K562 (cell line): Measurements from ENCODE around the gene TENM4. TPM values are rescaled to one million over a fixed set of nuclear protein-coding genes. Genes with fewer than 3 reads are reported as not detected.

ENCODE experiments used
- ATAC-seq: fragments of 200-7000 bp; cut with Tn5 transposase; 3 replicates; pipeline ENCODE4 v1.9.1; 2020; ENCODE audit warnings: moderate library complexity
- BruUV-seq: library from RNA; stranded (reverse); fragments of 400-500 nt; replicated peaks from 2 replicates; lab custom pipeline; 2021; lab: Mats Ljungman, UMichigan
- CTCF ChIA-PET: fragments of 300-600 bp; formaldehyde crosslinking; extraction: SDS; loops from one replicate; lab custom pipeline; 2021; ENCODE audit warnings: low intra/inter-chr PET ratio; lab: Yijun Ruan, JAX
- POLR2A ChIA-PET: fragments of 300-600, 350-650 bp; sonication (Branson Sonifier 250); formaldehyde crosslinking; extraction: SDS; loops from one replicate; lab custom pipeline; 2021; ENCODE audit warnings: antibody characterized with exemption, inconsistent platforms; lab: Yijun Ruan, JAX
- DNase-seq, 4 experiments: peaks; one replicate each; pipeline versions ENCODE4 v3.0.0 to v3.0.0-alpha.2; 2011 to 2018; ENCODE audit warnings: low spot score in 3 of 4, mixed read lengths in 3 of 4; ENCODE audit errors: extremely low read depth in 1 of 4
- FAIRE-seq: peaks from 2 replicates; lab custom pipeline; 2011; peaks lifted over from hg19 to GRCh38; lab: Jason Lieb, UNC
- H2AFZ ChIP-seq: 2 replicates; pipeline ENCODE4 v1.6.0; 2011; ENCODE audit warnings: low read depth, low read length, control low read depth, inconsistent platforms
- H3K27ac ChIP-seq: fragments of 200-600 bp; 3 replicates; pipeline ENCODE4 v1.8.0; 2011; ENCODE audit warnings: low read depth, mild to moderate bottlenecking, control low read depth, inconsistent platforms, low read length, moderate library complexity, mixed read lengths; ENCODE audit errors: extremely low read depth
- H3K27me3 ChIP-seq, 2 experiments: fragments of 300-600 bp in 1 of 2; 2 replicates in 1 of 2; 3 replicates in 1 of 2; pipeline versions ENCODE4 v1.6.0 to v1.8.0; 2011; ENCODE audit warnings: inconsistent platforms in 2 of 2, low read length in 2 of 2, mild to moderate bottlenecking in 1 of 2, mixed read lengths in 1 of 2, moderate library complexity in 1 of 2; ENCODE audit not compliant: control insufficient read depth in 2 of 2, insufficient read depth in 2 of 2
- H3K36me3 ChIP-seq: fragments of 300-600 bp; 3 replicates; pipeline ENCODE4 v1.8.0; 2011; ENCODE audit warnings: mild to moderate bottlenecking, low read length, inconsistent platforms; ENCODE audit not compliant: control insufficient read depth, insufficient read depth
- H3K4me1 ChIP-seq, 2 experiments: fragments of 200-600 bp in 1 of 2; replicated peaks in 1 of 2; 2 replicates in 1 of 2; 3 replicates in 1 of 2; pipeline versions ENCODE4 v1.5.1 to v1.8.0; 2011; ENCODE audit warnings: inconsistent platforms in 2 of 2, low read length in 2 of 2, mild to moderate bottlenecking in 1 of 2, mixed read lengths in 1 of 2, moderate library complexity in 1 of 2; ENCODE audit not compliant: control insufficient read depth in 2 of 2, insufficient read depth in 2 of 2
- H3K4me2 ChIP-seq: 2 replicates; pipeline ENCODE4 v1.6.1; 2011; ENCODE audit warnings: low read length, control low read depth, inconsistent platforms, mixed read lengths; ENCODE audit not compliant: insufficient read depth
- H3K4me3 ChIP-seq: fragments of 200-600 bp; sonication (generic), shearing (Covaris generic); 2 replicates; pipeline ENCODE4 v1.5.1; 2016; ENCODE audit warnings: control low read depth, inconsistent platforms
- H3K79me2 ChIP-seq: fragments of 200-600 bp; 3 replicates; pipeline ENCODE4 v1.8.0; 2011; ENCODE audit warnings: low read length, inconsistent platforms; ENCODE audit not compliant: control insufficient read depth, insufficient read depth
- H3K9ac ChIP-seq, 2 experiments: 2 replicates each; pipeline versions ENCODE4 v1.6.0 to v1.6.1; 2011; ENCODE audit warnings: low read depth in 2 of 2, low read length in 2 of 2, control low read depth in 1 of 2, inconsistent platforms in 1 of 2, mild to moderate bottlenecking in 1 of 2, mixed read lengths in 1 of 2; ENCODE audit not compliant: insufficient read depth in 1 of 2
- H3K9me1 ChIP-seq: one replicate; pipeline ENCODE4 v1.6.0; 2011; ENCODE audit warnings: inconsistent platforms, mild to moderate bottlenecking, low read length, moderate library complexity; ENCODE audit not compliant: control insufficient read depth, insufficient read depth
- H3K9me3 ChIP-seq: replicated peaks from 2 replicates; pipeline ENCODE4 v1.5.1; 2011; ENCODE audit warnings: low read depth, low read length, inconsistent platforms; ENCODE audit not compliant: control insufficient read depth, insufficient read depth
- H4K20me1 ChIP-seq: replicated peaks from 2 replicates; pipeline ENCODE4 v1.6.1; 2011; ENCODE audit warnings: low read length, inconsistent platforms, mixed read lengths; ENCODE audit not compliant: control insufficient read depth, insufficient read depth
- EWSR1 ChIP-seq: fragments of 450-650 bp; IDR thresholded peaks from 2 replicates; pipeline ENCODE4 v1.6.1; 2018; ENCODE audit warnings: borderline replicate concordance, mild to moderate bottlenecking, low read depth, moderate library complexity; ENCODE audit not compliant: partially characterized antibody
- HLTF ChIP-seq: fragments of 450-650 bp; IDR thresholded peaks from 2 replicates; pipeline ENCODE4 v1.6.1; 2016
- JUN ChIP-seq, 2 experiments: sonication (generic) in 1 of 2; formaldehyde crosslinking in 1 of 2; IDR thresholded peaks; 2 replicates each; pipeline versions ENCODE4 v1.6.1 to v1.8.0; 2012 to 2022; ENCODE audit warnings: borderline replicate concordance in 2 of 2, mild to moderate bottlenecking in 2 of 2, improper control_type of control experiment in 1 of 2, low read depth in 1 of 2, low read length in 1 of 2, missing genetic modification reagents in 1 of 2
- LARP7 ChIP-seq: fragments of 450-650 bp; IDR thresholded peaks from 2 replicates; pipeline ENCODE4 v1.6.1; 2016
- MCM3 ChIP-seq: fragments of 450-650 bp; IDR thresholded peaks from 2 replicates; pipeline ENCODE4 v1.6.1; 2016
- MEF2D ChIP-seq: conservative IDR thresholded peaks from 2 replicates; pipeline ENCODE4 v1.6.1; 2016; ENCODE audit warnings: low read depth, missing genetic modification characterization, missing compliant biosample characterization
- NFATC3 ChIP-seq: fragments of 450-650 bp; IDR thresholded peaks from 2 replicates; pipeline ENCODE4 v1.6.1; 2017; ENCODE audit warnings: mild to moderate bottlenecking
- PPARD ChIP-seq: fragments of 250-450 bp; sonication (Bioruptor Pico); IDR thresholded peaks from 2 replicates; pipeline ENCODE4 v1.8.0; 2022; ENCODE audit warnings: inconsistent platforms, mild to moderate bottlenecking, moderate library complexity
- SRSF9 ChIP-seq: fragments of 200-400 bp; formaldehyde crosslinking; IDR thresholded peaks from 2 replicates; pipeline ENCODE4 v1.6.1; 2017; ENCODE audit warnings: low read depth, low read length, borderline replicate concordance
- SUPT5H ChIP-seq: fragments of 450-650 bp; IDR thresholded peaks from 2 replicates; pipeline ENCODE4 v1.6.1; 2016
- TARDBP ChIP-seq: fragments of 450-650 bp; IDR thresholded peaks from 2 replicates; pipeline ENCODE4 v1.6.1; 2016
- TBP ChIP-seq: optimal IDR thresholded peaks from 2 replicates; pipeline ENCODE3; 2011; ENCODE audit warnings: low read depth, low read length, improper control_type of control experiment
- THRAP3 ChIP-seq: fragments of 450-650 bp; IDR thresholded peaks from 2 replicates; pipeline ENCODE4 v1.6.1; 2016; ENCODE audit warnings: mild to moderate bottlenecking, inconsistent platforms, borderline replicate concordance
- ZFP1 ChIP-seq: fragments of 450-650 bp; formaldehyde crosslinking; IDR thresholded peaks from 2 replicates; pipeline ENCODE4 v1.4.0; 2020; ENCODE audit warnings: mild to moderate bottlenecking, mixed read lengths
- ZNF384 ChIP-seq: IDR thresholded peaks from 2 replicates; pipeline ENCODE4 v1.6.1; 2012; ENCODE audit warnings: low read depth, low read length, improper control_type of control experiment
- WGBS: fragments of 100-300 bp; shearing (Covaris generic); methylation state at CpG from one replicate; pipeline ENCODE4 v1.1.6; 2016; ENCODE audit warnings: low coverage, mixed read lengths; ENCODE audit not compliant: insufficient coverage; ENCODE audit errors: missing lambda C conversion rate; 5-methylcytosine and 5-hydroxymethylcytosine counted together
- in situ Hi-C: fragments of 300-500 bp; cut with MboI; formaldehyde crosslinking; loops from 4 replicates; pipeline ENCODE4 v1.15.0; 2018; ENCODE audit warnings: inconsistent platforms, mixed read lengths
- intact Hi-C: fragments of 100-400 bp; cut with micrococcal nuclease; formaldehyde crosslinking; loops from 2 replicates; pipeline ENCODE4 v1.14.2; 2022
- polyA plus RNA-seq, 8 experiments: library from polyadenylated mRNA; depleted of rRNA in 4 of 8; stranded (reverse) in 5 of 8; unstranded in 3 of 8; fragments of >200 nt; fragmentation: Nextera tagmentation in 2 of 8; fragmentation: Illumina TruSeq in 1 of 8; extraction: Ambion mirVana in 2 of 8; extraction: Trizol in 1 of 8; gene quantifications; 2 replicates each; pipeline versions ENCODE4 v1.2.1 to v1.2.3, GENCODE V29; 2011 to 2014; ENCODE audit warnings: inconsistent platforms in 1 of 8, missing spikeins in 1 of 8
- total RNA-seq, 7 experiments: library from RNA; depleted of rRNA in 6 of 7; stranded (reverse); fragments of >200 nt in 6 of 7; fragmentation: Illumina TruSeq in 2 of 7; extraction: Trizol in 2 of 7; gene quantifications; 2 replicates each; pipeline versions ENCODE4 v1.2.1 to v1.2.3, GENCODE V29; 2011 to 2021; ENCODE audit warnings: low replicate concordance in 1 of 7
- TF ChIP-seq, protein P1 (sequence below): fragments of 450-650 bp; IDR thresholded peaks from 2 replicates; pipeline ENCODE4 v1.6.1; 2014; ENCODE audit warnings: low read depth, mild to moderate bottlenecking, moderate library complexity, borderline replicate concordance
- TF ChIP-seq, protein P2 (sequence below): sonication (generic); formaldehyde crosslinking; IDR thresholded peaks from 2 replicates; pipeline ENCODE4 v1.8.1; 2022; ENCODE audit warnings: missing genetic modification reagents

Gene TENM4
- total and polyA plus RNA-seq, 9 of the 15 experiments (the other 6 are each of a cell fraction or from before 2014, with no cell fraction given) = 0.16 TPM; not detected in 8

DNA sequence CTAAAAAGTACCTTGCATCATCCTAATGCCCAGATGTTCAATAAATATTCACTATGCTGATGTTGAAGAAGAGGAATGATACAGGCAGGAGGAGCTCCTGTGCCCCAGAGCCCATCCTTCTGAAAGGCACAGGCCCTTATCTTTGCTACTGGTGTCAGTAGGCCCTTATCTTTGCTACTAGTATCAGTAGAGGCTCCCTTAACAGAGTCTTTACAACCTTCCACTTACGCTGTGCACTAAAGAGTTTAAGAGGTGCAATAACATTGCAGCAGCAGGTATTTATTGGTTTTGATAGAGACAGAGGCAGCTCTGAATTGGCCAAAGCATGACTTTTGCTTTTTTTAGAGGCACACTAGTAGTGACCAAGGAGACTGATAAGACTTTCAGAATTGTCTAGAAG, 174.4 kb downstream of the TENM4 start:
- no peaks in the 10 kb centered on the region for H3K4me1 ChIP-seq
- no peak for FAIRE-seq
- no peak for ATAC-seq

DNA sequence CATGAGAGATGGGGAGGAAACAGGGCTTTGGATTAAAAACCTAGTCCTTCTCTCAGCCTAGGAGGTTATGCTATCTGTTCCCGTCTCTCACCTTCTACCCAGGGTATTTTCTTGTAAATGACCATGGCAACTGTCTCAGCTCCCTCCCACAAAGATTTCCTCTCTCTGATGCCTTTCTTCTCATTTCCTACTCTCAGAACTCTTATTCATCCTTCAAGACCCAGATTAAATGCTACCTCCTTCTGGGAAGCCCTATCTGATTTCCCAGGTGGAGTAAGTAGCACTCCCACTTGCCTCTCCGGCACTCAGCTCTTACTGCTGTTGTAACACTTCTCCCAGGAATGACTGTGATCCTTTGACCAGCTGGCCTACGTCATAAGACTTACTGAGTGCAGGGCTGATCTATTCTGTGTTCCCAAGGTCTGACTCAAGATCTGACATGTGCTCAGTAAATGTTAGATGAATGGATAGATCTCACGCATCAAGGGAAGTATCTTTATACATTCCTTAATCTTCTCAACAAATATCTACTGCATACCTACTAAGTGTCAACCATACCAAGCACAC, 175.0 kb downstream of the TENM4 start:
- no peak overlapping the region for H3K4me3 ChIP-seq
- H3K27ac ChIP-seq = no peak overlapping the region
- FAIRE-seq (no peak), ATAC-seq (no peak), DNase-seq (no peak)
- H3K9ac ChIP-seq = no peak overlapping the region
- no peaks in the 10 kb centered on the region for H3K79me2 ChIP-seq
- H2AFZ ChIP-seq = no peak overlapping the region
- no peaks in the 10 kb centered on the region for H3K36me3 ChIP-seq
- POLR2A ChIA-PET = no interaction called here
- WGBS = 0% methylated on average over 4 of the region's 4 CpGs
- no TSS peak for BruUV-seq
- no peaks in the 10 kb centered on the region for H3K4me1 ChIP-seq
- H3K27me3 ChIP-seq = no peaks in the 10 kb centered on the region
- in situ Hi-C loops (no loop called here), intact Hi-C loops (no loop called here)
- H3K4me2 ChIP-seq = no peak overlapping the region
- H3K9me3 ChIP-seq = no peaks in the 10 kb centered on the region
- CTCF ChIA-PET = no interaction called here
- H3K9me1 ChIP-seq = no peaks in the 10 kb centered on the region
- no peaks in the 10 kb centered on the region for H4K20me1 ChIP-seq
- TF ChIP-seq MCM3 (no peak), PPARD (CRISPR knock-in tag) (no peak), ZNF384 (no peak), EWSR1 (no peak), SUPT5H (no peak), MEF2D (no peak), SRSF9 (no peak), HLTF (no peak), NFATC3 (no peak), TARDBP (no peak), LARP7 (no peak), JUN (IDR thresholded peaks at IDR 0.05; ENCODE audit: borderline replicate concordance, low read depth, low read length) (no peak), JUN (CRISPR knock-in tag; IDR thresholded peaks at IDR 0.05; ENCODE audit: borderline replicate concordance) (no peak), ZFP1 (no peak)
- TF ChIP-seq, protein P1, sequence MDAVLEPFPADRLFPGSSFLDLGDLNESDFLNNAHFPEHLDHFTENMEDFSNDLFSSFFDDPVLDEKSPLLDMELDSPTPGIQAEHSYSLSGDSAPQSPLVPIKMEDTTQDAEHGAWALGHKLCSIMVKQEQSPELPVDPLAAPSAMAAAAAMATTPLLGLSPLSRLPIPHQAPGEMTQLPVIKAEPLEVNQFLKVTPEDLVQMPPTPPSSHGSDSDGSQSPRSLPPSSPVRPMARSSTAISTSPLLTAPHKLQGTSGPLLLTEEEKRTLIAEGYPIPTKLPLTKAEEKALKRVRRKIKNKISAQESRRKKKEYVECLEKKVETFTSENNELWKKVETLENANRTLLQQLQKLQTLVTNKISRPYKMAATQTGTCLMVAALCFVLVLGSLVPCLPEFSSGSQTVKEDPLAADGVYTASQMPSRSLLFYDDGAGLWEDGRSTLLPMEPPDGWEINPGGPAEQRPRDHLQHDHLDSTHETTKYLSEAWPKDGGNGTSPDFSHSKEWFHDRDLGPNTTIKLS = no peak
- TF ChIP-seq, protein P2, sequence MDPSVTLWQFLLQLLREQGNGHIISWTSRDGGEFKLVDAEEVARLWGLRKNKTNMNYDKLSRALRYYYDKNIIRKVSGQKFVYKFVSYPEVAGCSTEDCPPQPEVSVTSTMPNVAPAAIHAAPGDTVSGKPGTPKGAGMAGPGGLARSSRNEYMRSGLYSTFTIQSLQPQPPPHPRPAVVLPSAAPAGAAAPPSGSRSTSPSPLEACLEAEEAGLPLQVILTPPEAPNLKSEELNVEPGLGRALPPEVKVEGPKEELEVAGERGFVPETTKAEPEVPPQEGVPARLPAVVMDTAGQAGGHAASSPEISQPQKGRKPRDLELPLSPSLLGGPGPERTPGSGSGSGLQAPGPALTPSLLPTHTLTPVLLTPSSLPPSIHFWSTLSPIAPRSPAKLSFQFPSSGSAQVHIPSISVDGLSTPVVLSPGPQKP (CRISPR knock-in tag) = no peak

More for the DNA sequence above, 174.4 kb downstream of the TENM4 start:
- Histone ChIP-seq H3K36me3 (no peaks in the 10 kb centered on the region), H3K27me3 (no peaks in the 10 kb centered on the region), H3K9me3 (no peaks in the 10 kb centered on the region), H2AFZ (no peak overlapping the region), H3K9ac (no peak overlapping the region), H3K79me2 (no peaks in the 10 kb centered on the region), H3K9me1 (no peaks in the 10 kb centered on the region), H3K4me3 (no peak overlapping the region), H3K27ac (no peak overlapping the region), H4K20me1 (no peaks in the 10 kb centered on the region), H3K4me2 (no peak overlapping the region)
- ChIA-PET POLR2A (interaction anchor here (0.5 kb wide), 1 partner anchor 40 kb away, joined by 3 read pairs; no protein-coding TSS in a partner anchor), CTCF (no interaction called here)
- TF ChIP-seq TBP (no peak), THRAP3 (no peak)
- intact Hi-C loops (no loop called here), in situ Hi-C loops (no loop called here)
- 0% methylated on average over 1 of the region's 1 CpG for WGBS
- DNase-seq = no peak
- BruUV-seq = no TSS peak
